ENCODE measurements around the gene DRAM2. TPM values are rescaled to one million over a fixed set of nuclear protein-coding genes. Genes with fewer than 3 reads are reported as not detected.

Gene DRAM2
- total and polyA plus RNA-seq, 2 of the 13 experiments (the other 11 are each of a cell fraction or from before 2014, with no cell fraction given), result 33.2 to 123 TPM

DNA sequence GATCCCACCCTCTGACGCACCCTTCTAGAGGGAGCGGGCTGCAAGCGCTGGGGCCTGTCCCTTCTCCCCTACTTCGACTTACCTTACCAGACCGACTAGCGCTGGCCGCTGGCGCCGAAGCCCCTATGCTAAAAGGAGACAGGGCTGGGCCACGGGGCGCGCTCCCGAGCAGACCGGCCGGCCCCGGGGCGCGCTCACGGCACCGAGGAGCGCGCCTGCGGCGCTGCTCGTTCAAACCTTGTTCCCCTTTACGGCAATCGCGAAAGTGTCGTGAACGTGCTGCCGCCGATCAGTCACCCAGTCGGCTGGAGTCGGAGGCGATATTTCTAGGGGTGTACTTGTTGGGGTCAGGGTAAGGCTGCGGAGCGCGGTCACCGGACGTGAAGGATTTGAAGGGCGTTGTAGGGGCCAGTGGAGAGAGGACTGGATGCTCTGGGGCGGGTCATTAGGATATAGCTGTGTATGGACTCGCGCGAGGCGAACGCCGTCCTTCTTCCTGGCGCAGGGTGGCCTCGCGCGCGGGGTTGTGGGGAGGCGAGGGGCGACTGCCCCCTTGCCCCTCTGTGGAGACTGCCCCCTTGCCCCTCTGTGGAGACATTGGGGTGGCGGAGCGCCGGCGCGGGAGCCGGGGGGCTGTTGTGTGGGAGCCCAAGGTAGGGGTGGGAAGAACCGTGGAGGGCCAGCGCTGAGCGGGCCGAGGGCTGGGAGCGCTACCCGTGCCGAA, at the start of gene DRAM2, which contains the start of gene CEPT1 (continued):
- TF ChIP-seq, protein P1, sequence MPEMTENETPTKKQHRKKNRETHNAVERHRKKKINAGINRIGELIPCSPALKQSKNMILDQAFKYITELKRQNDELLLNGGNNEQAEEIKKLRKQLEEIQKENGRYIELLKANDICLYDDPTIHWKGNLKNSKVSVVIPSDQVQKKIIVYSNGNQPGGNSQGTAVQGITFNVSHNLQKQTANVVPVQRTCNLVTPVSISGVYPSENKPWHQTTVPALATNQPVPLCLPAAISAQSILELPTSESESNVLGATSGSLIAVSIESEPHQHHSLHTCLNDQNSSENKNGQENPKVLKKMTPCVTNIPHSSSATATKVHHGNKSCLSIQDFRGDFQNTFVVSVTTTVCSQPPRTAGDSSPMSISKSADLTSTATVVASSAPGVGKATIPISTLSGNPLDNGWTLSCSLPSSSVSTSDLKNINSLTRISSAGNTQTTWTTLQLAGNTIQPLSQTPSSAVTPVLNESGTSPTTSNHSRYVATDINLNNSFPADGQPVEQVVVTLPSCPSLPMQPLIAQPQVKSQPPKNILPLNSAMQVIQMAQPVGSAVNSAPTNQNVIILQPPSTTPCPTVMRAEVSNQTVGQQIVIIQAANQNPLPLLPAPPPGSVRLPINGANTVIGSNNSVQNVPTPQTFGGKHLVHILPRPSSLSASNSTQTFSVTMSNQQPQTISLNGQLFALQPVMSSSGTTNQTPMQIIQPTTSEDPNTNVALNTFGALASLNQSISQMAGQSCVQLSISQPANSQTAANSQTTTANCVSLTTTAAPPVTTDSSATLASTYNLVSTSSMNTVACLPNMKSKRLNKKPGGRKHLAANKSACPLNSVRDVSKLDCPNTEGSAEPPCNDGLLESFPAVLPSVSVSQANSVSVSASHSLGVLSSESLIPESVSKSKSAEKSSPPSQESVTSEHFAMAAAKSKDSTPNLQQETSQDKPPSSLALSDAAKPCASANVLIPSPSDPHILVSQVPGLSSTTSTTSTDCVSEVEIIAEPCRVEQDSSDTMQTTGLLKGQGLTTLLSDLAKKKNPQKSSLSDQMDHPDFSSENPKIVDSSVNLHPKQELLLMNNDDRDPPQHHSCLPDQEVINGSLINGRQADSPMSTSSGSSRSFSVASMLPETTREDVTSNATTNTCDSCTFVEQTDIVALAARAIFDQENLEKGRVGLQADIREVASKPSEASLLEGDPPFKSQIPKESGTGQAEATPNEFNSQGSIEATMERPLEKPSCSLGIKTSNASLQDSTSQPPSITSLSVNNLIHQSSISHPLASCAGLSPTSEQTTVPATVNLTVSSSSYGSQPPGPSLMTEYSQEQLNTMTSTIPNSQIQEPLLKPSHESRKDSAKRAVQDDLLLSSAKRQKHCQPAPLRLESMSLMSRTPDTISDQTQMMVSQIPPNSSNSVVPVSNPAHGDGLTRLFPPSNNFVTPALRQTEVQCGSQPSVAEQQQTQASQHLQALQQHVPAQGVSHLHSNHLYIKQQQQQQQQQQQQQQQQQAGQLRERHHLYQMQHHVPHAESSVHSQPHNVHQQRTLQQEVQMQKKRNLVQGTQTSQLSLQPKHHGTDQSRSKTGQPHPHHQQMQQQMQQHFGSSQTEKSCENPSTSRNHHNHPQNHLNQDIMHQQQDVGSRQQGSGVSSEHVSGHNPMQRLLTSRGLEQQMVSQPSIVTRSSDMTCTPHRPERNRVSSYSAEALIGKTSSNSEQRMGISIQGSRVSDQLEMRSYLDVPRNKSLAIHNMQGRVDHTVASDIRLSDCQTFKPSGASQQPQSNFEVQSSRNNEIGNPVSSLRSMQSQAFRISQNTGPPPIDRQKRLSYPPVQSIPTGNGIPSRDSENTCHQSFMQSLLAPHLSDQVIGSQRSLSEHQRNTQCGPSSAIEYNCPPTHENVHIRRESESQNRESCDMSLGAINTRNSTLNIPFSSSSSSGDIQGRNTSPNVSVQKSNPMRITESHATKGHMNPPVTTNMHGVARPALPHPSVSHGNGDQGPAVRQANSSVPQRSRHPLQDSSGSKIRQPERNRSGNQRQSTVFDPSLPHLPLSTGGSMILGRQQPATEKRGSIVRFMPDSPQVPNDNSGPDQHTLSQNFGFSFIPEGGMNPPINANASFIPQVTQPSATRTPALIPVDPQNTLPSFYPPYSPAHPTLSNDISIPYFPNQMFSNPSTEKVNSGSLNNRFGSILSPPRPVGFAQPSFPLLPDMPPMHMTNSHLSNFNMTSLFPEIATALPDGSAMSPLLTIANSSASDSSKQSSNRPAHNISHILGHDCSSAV (CRISPR knock-in tag; IDR thresholded peaks at IDR 0.05; ENCODE audit: borderline replicate concordance), result no peak
- TF ChIP-seq RFXANK (CRISPR knock-in tag; IDR thresholded peaks at IDR 0.05) (no peak), RARA (CRISPR knock-in tag; IDR thresholded peaks at IDR 0.05) (peak; percentile 66), SP2 (CRISPR knock-in tag; IDR thresholded peaks at IDR 0.05) (no peak; the same call in 1 of the 2 replicates), FOXC1 (CRISPR knock-in tag; IDR thresholded peaks at IDR 0.05; ENCODE audit: borderline replicate concordance) (peak; percentile 47; the same call in 1 of the 2 replicates), NCOR1 (IDR thresholded peaks at IDR 0.05; ENCODE audit: borderline replicate concordance, low read length) (no peak), NR2F6 (IDR thresholded peaks at IDR 0.05) (no peak), NR2F6 (CRISPR knock-in tag; IDR thresholded peaks at IDR 0.05) (peak; percentile 9; the same call in 1 of the 2 replicates), ZNF343 (CRISPR knock-in tag; IDR thresholded peaks at IDR 0.05) (no peak; the same call in 1 of the 2 replicates), SNRNP70 (IDR thresholded peaks at IDR 0.05; ENCODE audit: low read depth, low read length) (no peak), CC2D1A (CRISPR knock-in tag; IDR thresholded peaks at IDR 0.05) (0 out of 2 replicates have a peak, but pooled peaks have one; percentile 42), ZNF138 (CRISPR knock-in tag; IDR thresholded peaks at IDR 0.05; ENCODE audit: low read depth) (peak; percentile 41; the same call in 1 of the 2 replicates), CENPX (CRISPR knock-in tag; IDR thresholded peaks at IDR 0.05) (no peak), IRF2 (CRISPR knock-in tag; IDR thresholded peaks at IDR 0.05) (peak; percentile 77), ZNF747 (CRISPR knock-in tag; IDR thresholded peaks at IDR 0.05; ENCODE audit: borderline replicate concordance) (peak; percentile 80; the same call in 1 of the 2 replicates), ATRX (CRISPR knock-in tag; IDR thresholded peaks at IDR 0.05; ENCODE audit: borderline replicate concordance) (no peak), ZNF124 (CRISPR knock-in tag; IDR thresholded peaks at IDR 0.05) (no peak)
- TF ChIP-seq, protein P2, sequence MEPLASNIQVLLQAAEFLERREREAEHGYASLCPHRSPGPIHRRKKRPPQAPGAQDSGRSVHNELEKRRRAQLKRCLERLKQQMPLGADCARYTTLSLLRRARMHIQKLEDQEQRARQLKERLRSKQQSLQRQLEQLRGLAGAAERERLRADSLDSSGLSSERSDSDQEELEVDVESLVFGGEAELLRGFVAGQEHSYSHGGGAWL (CRISPR knock-in tag; IDR thresholded peaks at IDR 0.05), result no peak
- TF ChIP-seq, protein P3, sequence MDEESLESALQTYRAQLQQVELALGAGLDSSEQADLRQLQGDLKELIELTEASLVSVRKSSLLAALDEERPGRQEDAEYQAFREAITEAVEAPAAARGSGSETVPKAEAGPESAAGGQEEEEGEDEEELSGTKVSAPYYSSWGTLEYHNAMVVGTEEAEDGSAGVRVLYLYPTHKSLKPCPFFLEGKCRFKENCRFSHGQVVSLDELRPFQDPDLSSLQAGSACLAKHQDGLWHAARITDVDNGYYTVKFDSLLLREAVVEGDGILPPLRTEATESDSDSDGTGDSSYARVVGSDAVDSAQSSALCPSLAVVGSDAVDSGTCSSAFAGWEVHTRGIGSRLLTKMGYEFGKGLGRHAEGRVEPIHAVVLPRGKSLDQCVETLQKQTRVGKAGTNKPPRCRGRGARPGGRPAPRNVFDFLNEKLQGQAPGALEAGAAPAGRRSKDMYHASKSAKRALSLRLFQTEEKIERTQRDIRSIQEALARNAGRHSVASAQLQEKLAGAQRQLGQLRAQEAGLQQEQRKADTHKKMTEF (CRISPR knock-in tag; IDR thresholded peaks at IDR 0.05), result peak; percentile 65
- TF ChIP-seq, protein P4, sequence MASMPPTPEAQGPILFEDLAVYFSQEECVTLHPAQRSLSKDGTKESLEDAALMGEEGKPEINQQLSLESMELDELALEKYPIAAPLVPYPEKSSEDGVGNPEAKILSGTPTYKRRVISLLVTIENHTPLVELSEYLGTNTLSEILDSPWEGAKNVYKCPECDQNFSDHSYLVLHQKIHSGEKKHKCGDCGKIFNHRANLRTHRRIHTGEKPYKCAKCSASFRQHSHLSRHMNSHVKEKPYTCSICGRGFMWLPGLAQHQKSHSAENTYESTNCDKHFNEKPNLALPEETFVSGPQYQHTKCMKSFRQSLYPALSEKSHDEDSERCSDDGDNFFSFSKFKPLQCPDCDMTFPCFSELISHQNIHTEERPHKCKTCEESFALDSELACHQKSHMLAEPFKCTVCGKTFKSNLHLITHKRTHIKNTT (CRISPR knock-in tag; IDR thresholded peaks at IDR 0.05), result no peak
